Astrocyte (in vitro differentiated cells and primary cell): ENCODE results near the gene FOXRED2. TPM values are rescaled to one million over a fixed set of nuclear protein-coding genes. Genes with fewer than 3 reads are reported as not detected.

Experiments used
- DNase-seq: peaks from one replicate; pipeline ENCODE4 v3.0.0-alpha.2; 2010; ENCODE audit warnings: low read depth
- FAIRE-seq: peaks from 2 replicates; lab custom pipeline; 2011; peaks lifted over from hg19 to GRCh38; lab: Jason Lieb, UNC
- H2AFZ ChIP-seq: 2 replicates; pipeline ENCODE4 v1.6.0; 2012; ENCODE audit warnings: low read depth, low read length, inconsistent platforms
- H3K27ac ChIP-seq: 2 replicates; pipeline ENCODE4 v1.5.1; 2011; ENCODE audit warnings: low read depth, low read length, inconsistent platforms
- H3K27me3 ChIP-seq: 2 replicates; pipeline ENCODE4 v1.6.0; 2011; ENCODE audit warnings: low read length, inconsistent platforms; ENCODE audit not compliant: insufficient read depth
- H3K36me3 ChIP-seq: 2 replicates; pipeline ENCODE4 v1.5.1; 2011; ENCODE audit warnings: low read length, inconsistent platforms; ENCODE audit not compliant: insufficient read depth
- H3K4me1 ChIP-seq: 2 replicates; pipeline ENCODE4 v1.5.1; 2011; ENCODE audit warnings: low read length, inconsistent platforms; ENCODE audit not compliant: insufficient read depth
- H3K4me2 ChIP-seq: 2 replicates; pipeline ENCODE4 v1.6.0; 2012; ENCODE audit warnings: low read length, inconsistent platforms
- H3K4me3 ChIP-seq: 2 replicates; pipeline ENCODE4 v1.5.1; 2011; ENCODE audit warnings: low read depth, mild to moderate bottlenecking, low read length, inconsistent platforms; ENCODE audit not compliant: insufficient read depth
- H3K79me2 ChIP-seq: 2 replicates; pipeline ENCODE4 v1.6.0; 2012; ENCODE audit warnings: mild to moderate bottlenecking, low read length, inconsistent platforms; ENCODE audit not compliant: insufficient read depth
- H3K9ac ChIP-seq: 2 replicates; pipeline ENCODE4 v1.6.0; 2012; ENCODE audit warnings: mild to moderate bottlenecking, low read length, inconsistent platforms
- H3K9me3 ChIP-seq: 2 replicates; pipeline ENCODE4 v1.5.1; 2012; ENCODE audit warnings: low read depth, mild to moderate bottlenecking, low read length, inconsistent platforms; ENCODE audit not compliant: insufficient read depth
- H4K20me1 ChIP-seq: 2 replicates; pipeline ENCODE4 v1.6.0; 2012; ENCODE audit warnings: low read length, inconsistent platforms; ENCODE audit not compliant: insufficient read depth
- H3K27ac Mint-ChIP-seq: one replicate; pipeline ENCODE4 v1.8.0; 2021; ENCODE audit warnings: mild to moderate bottlenecking, mixed read lengths; ENCODE audit not compliant: unreplicated experiment
- H3K27me3 Mint-ChIP-seq: one replicate; pipeline ENCODE4 v1.8.0; 2021; ENCODE audit warnings: low read depth, mixed read lengths; ENCODE audit not compliant: unreplicated experiment
- H3K36me3 Mint-ChIP-seq: one replicate; pipeline ENCODE4 v1.8.0; 2021; ENCODE audit warnings: low read depth, mixed read lengths; ENCODE audit not compliant: unreplicated experiment
- H3K4me1 Mint-ChIP-seq: one replicate; pipeline ENCODE4 v1.8.0; 2021; ENCODE audit warnings: low read depth, mixed read lengths; ENCODE audit not compliant: unreplicated experiment
- H3K4me3 Mint-ChIP-seq: one replicate; pipeline ENCODE4 v1.8.0; 2021; ENCODE audit warnings: mild to moderate bottlenecking, moderate library complexity, mixed read lengths; ENCODE audit not compliant: unreplicated experiment
- H3K9me3 Mint-ChIP-seq: one replicate; pipeline ENCODE4 v1.8.0; 2021; ENCODE audit warnings: mild to moderate bottlenecking, mixed read lengths; ENCODE audit not compliant: unreplicated experiment
- EZH2 ChIP-seq: IDR thresholded peaks from 2 replicates; pipeline ENCODE4 v1.6.1; 2012; ENCODE audit warnings: mild to moderate bottlenecking, low read length, inconsistent platforms; ENCODE audit not compliant: insufficient read depth
- total RNA-seq: library from RNA; stranded (reverse); gene quantifications from 2 replicates; pipeline ENCODE4 v1.2.1, GENCODE V29; 2021
- TF ChIP-seq, protein P1 (sequence below): IDR thresholded peaks from 2 replicates; pipeline ENCODE4 v1.5.1; 2011; ENCODE audit warnings: low read depth, mild to moderate bottlenecking, inconsistent platforms, low read length, moderate library complexity; ENCODE audit not compliant: insufficient read depth

The FOXRED2 gene
- total RNA-seq, 1 donor from 2014 or later = 5.3 TPM

DNA sequence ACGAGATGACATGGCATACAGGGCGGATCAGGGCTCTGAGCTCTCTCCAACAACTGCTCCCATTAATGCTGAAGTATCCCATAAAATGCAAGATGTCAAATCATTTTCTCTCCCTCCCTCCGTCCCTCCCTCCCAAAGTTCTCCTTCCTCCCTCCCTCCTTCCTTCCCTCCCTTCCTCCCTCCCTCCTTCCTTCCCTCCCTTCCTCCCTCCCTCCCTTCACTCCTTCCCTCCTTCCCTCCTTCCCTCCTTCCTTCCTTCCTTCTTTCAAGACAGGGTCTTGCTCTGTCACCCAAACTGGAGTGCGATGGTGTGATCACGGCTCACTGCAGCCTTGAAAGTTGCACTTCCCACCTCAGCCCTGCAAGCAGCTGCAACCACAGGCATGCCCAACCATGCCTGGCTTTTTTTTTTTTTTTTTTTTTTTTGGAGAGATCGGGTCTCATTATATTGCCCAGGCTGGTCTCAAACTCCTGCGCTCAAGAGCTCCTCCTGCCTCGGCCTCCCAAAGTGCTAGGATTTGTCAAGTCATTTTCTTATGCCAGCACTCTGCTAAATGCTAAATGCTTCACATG, 63.6 kb downstream of the FOXRED2 start:
- DNase-seq = peak; percentile 66
- H2AFZ ChIP-seq = no peak overlapping the region
- H3K36me3 ChIP-seq = no peaks in the 10 kb centered on the region
- no peak for FAIRE-seq
- H3K9me3 ChIP-seq = no peaks in the 10 kb centered on the region
- peaks cover 50% of the 10 kb centered on the region for H3K4me1 ChIP-seq
- TF ChIP-seq EZH2 = no peak
- TF ChIP-seq, protein P1, sequence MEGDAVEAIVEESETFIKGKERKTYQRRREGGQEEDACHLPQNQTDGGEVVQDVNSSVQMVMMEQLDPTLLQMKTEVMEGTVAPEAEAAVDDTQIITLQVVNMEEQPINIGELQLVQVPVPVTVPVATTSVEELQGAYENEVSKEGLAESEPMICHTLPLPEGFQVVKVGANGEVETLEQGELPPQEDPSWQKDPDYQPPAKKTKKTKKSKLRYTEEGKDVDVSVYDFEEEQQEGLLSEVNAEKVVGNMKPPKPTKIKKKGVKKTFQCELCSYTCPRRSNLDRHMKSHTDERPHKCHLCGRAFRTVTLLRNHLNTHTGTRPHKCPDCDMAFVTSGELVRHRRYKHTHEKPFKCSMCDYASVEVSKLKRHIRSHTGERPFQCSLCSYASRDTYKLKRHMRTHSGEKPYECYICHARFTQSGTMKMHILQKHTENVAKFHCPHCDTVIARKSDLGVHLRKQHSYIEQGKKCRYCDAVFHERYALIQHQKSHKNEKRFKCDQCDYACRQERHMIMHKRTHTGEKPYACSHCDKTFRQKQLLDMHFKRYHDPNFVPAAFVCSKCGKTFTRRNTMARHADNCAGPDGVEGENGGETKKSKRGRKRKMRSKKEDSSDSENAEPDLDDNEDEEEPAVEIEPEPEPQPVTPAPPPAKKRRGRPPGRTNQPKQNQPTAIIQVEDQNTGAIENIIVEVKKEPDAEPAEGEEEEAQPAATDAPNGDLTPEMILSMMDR = no peak
- H3K9ac ChIP-seq = no peak overlapping the region
- H3K4me3 ChIP-seq = no peak overlapping the region
- H3K79me2 ChIP-seq = no peaks in the 10 kb centered on the region
- peaks cover 40% of the 10 kb centered on the region for H3K4me1 Mint-ChIP-seq
- H3K27me3 ChIP-seq = no peaks in the 10 kb centered on the region
- no peak overlapping the region for H3K4me3 Mint-ChIP-seq
- H3K27me3 Mint-ChIP-seq = no peaks in the 10 kb centered on the region
- no peak overlapping the region for H3K27ac ChIP-seq
- H3K4me2 ChIP-seq = no peak overlapping the region
- H3K9me3 Mint-ChIP-seq = peaks cover 2% of the 10 kb centered on the region
- H3K36me3 Mint-ChIP-seq = no peaks in the 10 kb centered on the region
- peak overlapping the region; percentile 67 for H3K27ac Mint-ChIP-seq
- H4K20me1 ChIP-seq = no peaks in the 10 kb centered on the region

DNA sequence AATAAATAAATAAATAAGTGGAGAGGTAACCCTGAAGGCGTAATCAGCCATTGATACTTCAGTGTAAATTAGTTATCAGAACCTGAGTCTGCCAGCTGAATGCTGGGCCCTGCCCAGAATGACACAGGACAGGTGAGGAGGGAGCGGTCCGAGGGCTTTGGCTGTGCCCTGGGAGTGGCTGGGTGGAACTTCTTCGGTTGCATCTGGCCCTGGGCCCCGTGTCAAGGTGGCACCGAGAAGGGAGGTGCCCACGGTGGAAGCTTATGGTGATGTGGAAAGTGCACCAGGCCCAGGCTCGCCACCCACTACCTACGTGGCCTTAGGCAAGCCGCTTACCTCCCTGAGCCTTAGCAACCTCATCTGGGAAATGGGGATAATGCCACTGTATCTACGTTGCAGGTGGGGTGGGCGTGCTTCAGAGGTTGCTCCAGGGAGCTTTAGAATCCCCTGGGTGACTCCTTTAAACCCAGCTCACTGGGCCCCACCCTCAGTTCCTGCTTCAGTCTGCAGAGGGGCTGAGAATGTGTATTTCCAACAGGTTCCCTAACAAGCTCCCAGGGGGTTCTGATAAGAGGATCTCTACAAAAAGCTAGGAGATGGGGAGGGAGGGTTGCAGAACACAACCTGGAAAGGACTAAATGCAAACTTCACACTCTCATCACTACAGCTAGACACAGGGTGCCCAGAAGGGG, 64.2 kb downstream of the FOXRED2 start:
- H3K4me1 Mint-ChIP-seq = peaks cover 40% of the 10 kb centered on the region

More for the DNA sequence above, 64.2 kb downstream of the FOXRED2 start:
- Histone ChIP-seq H3K4me3 (no peak overlapping the region), H3K9me3 (no peaks in the 10 kb centered on the region), H2AFZ (no peak overlapping the region), H3K79me2 (no peaks in the 10 kb centered on the region), H3K4me1 (peaks cover 50% of the 10 kb centered on the region), H3K9ac (no peak overlapping the region), H3K36me3 (no peaks in the 10 kb centered on the region), H3K27ac (no peak overlapping the region), H3K4me2 (no peak overlapping the region), H3K27me3 (no peaks in the 10 kb centered on the region), H4K20me1 (no peaks in the 10 kb centered on the region)
- H3K4me3 Mint-ChIP-seq = no peak overlapping the region
- FAIRE-seq (no peak), DNase-seq (no peak)
- H3K36me3 Mint-ChIP-seq = no peaks in the 10 kb centered on the region
- H3K27me3 Mint-ChIP-seq = no peaks in the 10 kb centered on the region
- H3K27ac Mint-ChIP-seq = peak overlapping the region; percentile 41
- peaks cover 2% of the 10 kb centered on the region for H3K9me3 Mint-ChIP-seq
- TF ChIP-seq EZH2 = no peak
- TF ChIP-seq, protein P1 = no peak
